Mucosa of rectum (tissue), 2 donors: ENCODE data around the gene LINC01488.
A peak's percentile ranks its signal among the peaks of the same experiment; 100 is the strongest.

ENCODE experiments used
- H3K27ac ChIP-seq, 2 donors: one replicate each; pipeline ENCODE4 v1.7.0; 2013; ENCODE audit warnings: inconsistent platforms in 2 of 2, low read depth in 2 of 2, low read length in 2 of 2
- H3K27me3 ChIP-seq, 2 donors: one replicate each; pipeline ENCODE4 v1.7.0; 2013; ENCODE audit warnings: low read length in 2 of 2; ENCODE audit not compliant: control insufficient read depth in 2 of 2, insufficient read depth in 2 of 2
- H3K36me3 ChIP-seq, 2 donors: one replicate each; pipeline ENCODE4 v1.7.0; 2013; ENCODE audit warnings: low read length in 2 of 2; ENCODE audit not compliant: control insufficient read depth in 2 of 2, insufficient read depth in 2 of 2
- H3K4me1 ChIP-seq, 2 donors: one replicate each; pipeline ENCODE4 v1.7.0; 2013; ENCODE audit warnings: low read length in 2 of 2, mild to moderate bottlenecking in 1 of 2; ENCODE audit not compliant: control insufficient read depth in 2 of 2, insufficient read depth in 2 of 2
- H3K4me3 ChIP-seq, 2 donors: one replicate each; pipeline ENCODE4 v1.7.0; 2013; ENCODE audit warnings: low read length in 2 of 2
- H3K9ac ChIP-seq, 2 donors: one replicate each; pipeline ENCODE4 v1.7.0; 2013; ENCODE audit warnings: low read length in 2 of 2, low read depth in 1 of 2, mild to moderate bottlenecking in 1 of 2
- H3K9me3 ChIP-seq, 2 donors: one replicate each; pipeline ENCODE4 v1.7.0; 2013; ENCODE audit warnings: low read length in 2 of 2; ENCODE audit not compliant: control insufficient read depth in 2 of 2
- donor health status: healthy.
- donor health status: Normal muscosa, but diverticular disease.

LINC01488 gene

DNA sequence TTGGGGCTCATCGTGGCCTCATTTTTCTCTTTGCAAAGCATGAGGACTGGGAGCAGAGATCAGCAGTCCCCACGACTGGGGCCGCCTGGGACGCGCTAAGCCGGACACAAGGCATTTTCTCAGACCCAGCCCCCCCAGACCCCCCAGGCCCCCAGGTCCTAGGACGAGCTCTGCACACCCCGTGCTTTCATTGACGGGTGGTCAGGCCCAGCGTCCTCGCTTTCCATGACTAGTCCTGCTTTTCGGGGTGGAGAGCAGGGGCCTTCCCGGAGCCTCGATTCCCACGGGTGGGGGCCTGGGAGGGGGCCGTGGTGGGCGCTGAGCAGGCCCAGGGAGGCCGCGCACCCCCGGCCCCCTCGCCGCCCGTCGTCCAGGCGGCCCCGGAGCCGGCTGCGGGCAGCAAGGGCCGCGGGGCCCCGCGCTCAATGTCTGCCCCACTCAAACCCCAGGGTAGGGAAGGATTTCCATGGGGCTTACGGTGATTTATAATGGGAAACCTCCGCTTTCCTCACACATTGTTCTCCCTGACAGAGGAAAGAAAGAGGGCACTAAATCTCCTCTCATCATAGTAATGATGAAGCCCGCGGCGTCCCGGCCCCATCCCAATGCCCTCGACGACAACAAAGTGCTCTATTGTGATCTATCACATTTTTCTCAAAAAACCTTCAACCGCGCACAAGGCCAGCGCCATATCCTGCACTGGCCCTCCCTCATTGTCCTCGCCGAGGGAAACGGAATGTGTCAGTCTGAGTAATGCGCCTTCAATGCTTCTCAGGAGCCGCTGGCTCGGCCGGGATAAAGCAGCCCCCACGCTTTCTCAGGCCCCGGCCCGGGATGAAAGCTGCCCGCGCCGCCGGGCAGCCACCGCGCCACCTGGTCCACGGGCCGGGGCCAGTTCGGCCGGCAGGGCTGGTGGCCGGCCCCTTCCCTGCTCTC lies 10.4 kb upstream of the LINC01488 start:
- H3K36me3 ChIP-seq = peaks cover 0 to 7% of the 10 kb centered on the region in 2 donors
- H3K27ac ChIP-seq = peak overlapping the region; percentile 48 to 67
- H3K9ac ChIP-seq = peak overlapping the region; percentile 41 to 49
- H3K27me3 ChIP-seq = no peaks in the 10 kb centered on the region
- H3K9me3 ChIP-seq = no peaks in the 10 kb centered on the region
- H3K4me1 ChIP-seq = peaks cover 12 to 18% of the 10 kb centered on the region in 2 donors
- H3K4me3 ChIP-seq = no peak overlapping the region

DNA sequence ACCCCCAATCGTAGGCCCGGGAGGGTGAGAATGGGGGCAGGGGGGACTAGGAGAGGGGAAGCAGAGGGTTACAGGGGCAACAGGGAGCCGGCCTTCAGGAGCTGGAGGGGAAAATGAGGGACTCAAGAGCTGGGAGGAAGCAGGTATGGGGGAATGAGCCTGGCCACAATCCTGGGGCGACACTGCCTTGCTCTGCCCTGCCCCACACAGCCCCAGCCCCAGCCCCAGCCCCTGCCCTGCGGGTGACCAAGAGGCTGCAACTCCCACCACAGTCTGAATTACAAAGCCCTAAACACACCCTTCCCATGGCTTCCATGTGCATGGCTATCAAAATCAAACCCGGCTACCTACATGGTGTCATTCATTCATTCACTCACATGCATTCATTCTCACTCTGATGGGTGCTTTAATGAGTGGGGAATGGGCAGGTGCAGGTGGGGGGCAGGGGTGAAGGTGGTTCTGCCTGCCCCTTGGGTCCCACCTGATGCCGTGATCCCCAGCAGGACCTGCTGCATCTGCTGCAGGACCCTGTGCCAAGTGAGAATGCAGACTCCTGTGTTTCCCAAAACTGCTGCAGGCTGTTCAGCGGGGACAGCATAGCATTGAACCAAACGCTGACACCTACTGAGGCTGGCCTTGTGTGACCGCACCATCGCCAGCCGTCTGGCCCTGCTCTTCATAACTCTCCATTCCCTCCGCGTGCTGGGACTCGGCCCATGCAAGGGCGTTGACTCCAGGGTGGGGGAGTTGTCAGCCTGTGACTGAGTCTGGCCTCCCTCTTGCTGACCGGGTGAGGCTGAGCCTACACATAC lies 9.5 kb upstream of the LINC01488 start:
- Histone ChIP-seq H3K4me3 (no peak overlapping the region), H3K36me3 (peaks cover 2 to 7% of the 10 kb centered on the region in 2 donors), H3K27ac (no peak overlapping the region), H3K27me3 (no peaks in the 10 kb centered on the region), H3K4me1 (peaks cover 12 to 17% of the 10 kb centered on the region in 2 donors), H3K9ac (no peak overlapping the region), H3K9me3 (no peaks in the 10 kb centered on the region)

DNA sequence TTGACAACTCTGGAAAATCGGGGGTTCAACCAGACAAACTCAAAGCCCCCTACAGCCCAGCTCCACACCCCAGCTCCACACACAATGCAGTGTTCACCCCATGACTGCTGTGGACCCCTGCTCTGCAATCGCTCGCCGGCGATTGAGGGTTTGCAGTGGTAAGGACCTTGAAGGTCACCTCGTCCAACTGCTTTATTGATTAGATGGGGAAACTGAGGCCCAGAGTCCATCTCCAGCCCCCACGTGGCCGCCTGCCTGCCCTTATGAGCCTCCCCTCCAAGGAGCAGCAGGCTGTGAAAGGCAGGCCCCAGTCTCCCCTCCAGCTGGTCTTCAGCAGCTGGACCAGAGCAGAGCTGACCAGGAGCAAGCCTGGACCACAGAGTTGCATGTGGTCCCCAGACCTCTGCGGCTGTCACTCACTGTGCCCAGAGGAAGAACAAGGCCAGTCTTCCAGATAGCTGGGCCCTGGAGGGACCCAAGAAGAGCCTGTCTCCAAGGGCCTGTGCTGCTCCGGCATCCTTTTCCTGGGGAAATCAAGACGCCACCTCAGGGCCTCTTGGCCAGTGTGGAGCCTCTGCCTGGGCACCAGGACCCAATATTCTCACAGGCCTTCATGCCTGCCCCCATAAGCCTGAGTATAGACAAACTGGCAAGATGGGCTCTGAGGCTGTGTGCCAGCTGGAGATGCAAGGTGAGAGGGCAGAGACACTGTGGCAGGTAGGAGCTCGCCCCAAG lies 8.8 kb upstream of the LINC01488 start:
- Histone ChIP-seq H3K9me3 (no peaks in the 10 kb centered on the region), H3K4me3 (no peak overlapping the region), H3K27me3 (no peaks in the 10 kb centered on the region), H3K9ac (no peak overlapping the region), H3K4me1 (peaks cover 20 to 23% of the 10 kb centered on the region in 2 donors), H3K36me3 (peaks cover 5 to 7% of the 10 kb centered on the region in 2 donors), H3K27ac (no peak overlapping the region)

DNA sequence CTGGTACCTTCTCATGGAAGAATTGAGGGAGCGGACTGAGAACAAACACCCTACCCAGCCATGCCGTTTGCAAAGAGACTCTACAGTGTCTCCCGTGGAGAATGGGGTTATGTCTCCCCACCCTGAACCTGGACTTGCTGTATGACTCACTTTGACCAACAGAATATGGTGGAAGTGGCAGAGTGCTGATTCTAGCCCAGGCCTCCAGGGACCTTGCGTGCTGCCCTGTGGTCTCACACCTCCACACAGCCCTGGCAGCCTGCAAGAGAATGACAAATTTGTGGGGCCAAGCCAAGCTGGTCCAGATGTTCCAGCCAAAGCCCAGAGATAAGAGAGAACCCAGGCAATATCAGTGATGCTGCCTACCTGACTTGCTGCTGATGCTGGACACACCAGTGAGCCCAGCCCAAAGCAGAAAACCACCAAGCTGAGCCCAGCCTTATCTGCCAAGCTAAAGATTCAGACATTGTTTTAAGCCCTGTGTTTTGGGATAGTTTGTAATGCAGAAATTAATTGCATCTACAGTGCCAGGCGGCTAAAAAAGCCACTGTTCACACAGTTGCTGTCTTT lies 8.1 kb upstream of the LINC01488 start:
- H3K9ac ChIP-seq = no peak overlapping the region
- H3K4me1 ChIP-seq = peaks cover 26 to 30% of the 10 kb centered on the region in 2 donors
- no peaks in the 10 kb centered on the region for H3K9me3 ChIP-seq
- H3K27ac ChIP-seq = no peak overlapping the region
- no peaks in the 10 kb centered on the region for H3K27me3 ChIP-seq
- H3K36me3 ChIP-seq = peaks cover 5 to 7% of the 10 kb centered on the region in 2 donors
- H3K4me3 ChIP-seq = no peak overlapping the region

DNA sequence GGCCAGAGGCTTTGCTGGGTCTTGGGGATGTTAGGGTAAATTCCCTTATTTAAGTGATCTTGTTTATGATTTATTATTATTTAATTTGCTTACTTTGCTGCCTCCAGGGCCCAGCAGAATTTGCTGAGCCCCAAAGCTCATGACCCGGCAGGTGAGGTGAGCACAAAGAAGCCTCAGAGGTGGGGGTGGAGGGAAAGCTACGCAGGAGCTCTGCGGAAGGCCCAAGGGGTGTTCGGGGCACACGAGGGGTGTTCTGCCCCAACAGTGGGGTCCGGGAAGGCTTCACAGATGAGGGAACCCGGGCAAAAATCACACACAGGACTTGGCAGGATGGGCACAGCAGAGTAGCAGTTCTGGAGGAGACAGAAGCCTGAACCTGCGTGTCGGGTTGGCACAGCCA lies 6.7 kb upstream of the LINC01488 start:
- H3K9ac ChIP-seq = no peak overlapping the region
- no peak overlapping the region for H3K27ac ChIP-seq
- peaks cover 25 to 33% of the 10 kb centered on the region in 2 donors for H3K4me1 ChIP-seq
- H3K36me3 ChIP-seq = peaks cover 5 to 7% of the 10 kb centered on the region in 2 donors
- no peak overlapping the region for H3K4me3 ChIP-seq
- H3K9me3 ChIP-seq = no peaks in the 10 kb centered on the region
- H3K27me3 ChIP-seq = no peaks in the 10 kb centered on the region

DNA sequence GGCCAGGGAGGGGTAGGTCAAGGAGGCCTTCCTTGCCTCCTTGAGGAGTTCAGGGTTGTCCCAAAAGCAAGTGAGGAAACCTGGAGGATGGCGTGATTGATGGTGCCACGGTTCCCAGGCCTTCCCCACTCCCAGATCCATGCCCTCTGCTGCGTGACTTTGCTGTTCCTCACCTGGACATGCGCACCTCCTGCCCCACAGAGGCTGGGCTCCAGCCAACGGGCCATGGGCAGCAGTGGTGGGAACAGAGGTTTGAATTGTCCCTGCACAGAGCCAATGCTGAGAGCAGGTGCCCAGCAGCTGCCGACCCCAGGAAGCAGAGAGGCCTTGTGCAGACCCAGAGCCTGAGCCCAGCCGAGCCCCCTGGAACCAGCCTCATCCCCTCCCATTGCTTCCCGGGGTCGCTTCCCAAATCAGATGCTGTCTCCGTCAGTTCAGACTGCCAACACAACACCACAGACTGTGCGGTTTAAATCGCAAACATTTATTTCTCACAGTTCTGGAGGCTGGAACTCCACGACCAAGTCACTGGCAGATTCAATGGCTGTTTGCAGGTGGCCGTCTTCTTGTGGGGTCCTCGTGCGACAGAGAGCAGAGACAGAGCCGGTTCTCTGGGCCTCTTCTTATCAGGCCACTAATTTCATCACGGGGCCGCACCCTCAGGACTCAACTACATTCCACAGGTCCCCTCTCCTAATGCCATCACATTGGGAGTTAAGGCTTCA lies 6.2 kb upstream of the LINC01488 start:
- peaks cover 5 to 7% of the 10 kb centered on the region in 2 donors for H3K36me3 ChIP-seq
- H3K27ac ChIP-seq = no peak overlapping the region
- H3K4me3 ChIP-seq = no peak overlapping the region
- peaks cover 26 to 31% of the 10 kb centered on the region in 2 donors for H3K4me1 ChIP-seq
- no peaks in the 10 kb centered on the region for H3K27me3 ChIP-seq
- H3K9ac ChIP-seq = no peak overlapping the region
- H3K9me3 ChIP-seq = no peaks in the 10 kb centered on the region

DNA sequence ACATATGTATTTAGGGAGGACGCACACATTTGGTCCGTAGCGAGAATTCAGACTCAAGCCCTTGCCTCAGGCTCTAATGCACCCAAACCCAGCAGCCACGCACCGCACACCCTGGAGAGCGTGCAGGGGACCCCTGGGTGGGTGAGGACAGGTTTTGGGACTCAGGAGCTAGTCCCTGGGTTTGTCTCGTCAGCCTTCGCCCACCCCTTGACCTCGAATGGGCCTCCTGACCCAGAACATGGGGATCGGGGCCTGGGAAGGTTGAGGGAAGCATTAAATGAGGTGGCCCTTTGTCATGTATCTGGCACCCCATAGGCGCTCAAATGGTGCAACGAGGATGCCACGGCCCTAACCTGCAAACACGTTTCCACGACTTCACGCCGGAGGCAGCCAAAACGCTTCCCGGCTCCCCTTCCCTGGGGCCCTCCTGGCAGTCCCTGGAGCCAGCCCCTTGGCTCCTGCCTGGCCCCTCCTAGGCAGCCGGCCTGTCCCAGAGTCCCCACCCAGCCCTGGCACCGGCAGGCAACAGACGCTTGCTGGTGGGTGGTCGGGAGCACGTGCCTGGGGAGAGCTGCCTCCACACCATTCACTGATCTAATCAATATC lies 5.5 kb upstream of the LINC01488 start:
- Histone ChIP-seq H3K4me1 (peaks cover 25 to 32% of the 10 kb centered on the region in 2 donors), H3K36me3 (peaks cover 5 to 7% of the 10 kb centered on the region in 2 donors), H3K9me3 (no peaks in the 10 kb centered on the region)

DNA sequence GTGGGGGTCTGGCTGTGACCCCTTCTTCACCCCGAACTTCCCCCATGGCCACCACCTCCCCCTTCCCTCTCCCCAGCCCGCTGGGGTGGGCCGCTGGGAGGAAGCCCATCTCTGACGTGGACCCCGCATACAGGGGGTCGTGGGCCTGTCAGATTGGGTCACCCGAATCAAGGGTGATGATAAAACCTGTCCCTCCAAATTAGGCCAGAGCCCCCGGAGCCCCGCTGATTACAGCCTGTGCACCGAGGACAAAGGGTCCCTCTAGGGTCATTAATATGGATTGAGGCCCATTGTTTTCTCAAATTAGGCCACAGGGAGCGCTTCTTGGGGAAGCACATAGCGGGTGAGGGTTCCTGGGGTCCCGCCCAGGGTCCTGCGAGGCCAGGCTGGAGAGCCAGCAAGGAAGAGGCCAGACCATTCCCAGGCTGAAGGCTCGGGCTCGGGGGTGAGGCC lies 4.9 kb upstream of the LINC01488 start:
- H3K36me3 ChIP-seq = peaks cover 5 to 7% of the 10 kb centered on the region in 2 donors
- H3K4me3 ChIP-seq = no peak overlapping the region
- no peak overlapping the region for H3K27ac ChIP-seq
- H3K9ac ChIP-seq = no peak overlapping the region
- H3K27me3 ChIP-seq = no peaks in the 10 kb centered on the region
- peaks cover 27 to 36% of the 10 kb centered on the region in 2 donors for H3K4me1 ChIP-seq
- no peaks in the 10 kb centered on the region for H3K9me3 ChIP-seq

More for the DNA sequence above, 5.5 kb upstream of the LINC01488 start:
- no peaks in the 10 kb centered on the region for H3K27me3 ChIP-seq
- no peak overlapping the region for H3K9ac ChIP-seq
- no peak overlapping the region for H3K27ac ChIP-seq
- no peak overlapping the region for H3K4me3 ChIP-seq

DNA sequence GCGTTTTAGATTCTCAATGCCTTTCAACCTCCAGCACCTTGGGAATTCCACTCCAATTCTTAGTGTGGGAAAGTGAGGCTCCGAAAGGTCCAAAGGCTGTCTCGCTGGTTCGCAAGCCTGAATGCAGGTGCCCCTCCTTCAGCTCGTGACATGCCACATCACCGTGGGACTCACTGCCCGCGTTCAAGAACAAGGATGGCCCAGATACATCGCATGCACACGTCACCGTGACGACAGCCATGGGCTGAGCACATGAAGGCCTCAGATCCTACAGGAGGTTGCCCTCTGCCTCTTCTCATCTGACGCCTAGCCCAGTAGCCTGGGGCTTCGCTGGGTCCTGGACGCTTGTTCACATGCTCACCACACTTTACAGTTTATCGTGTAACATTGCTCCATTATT lies 4.4 kb upstream of the LINC01488 start:
- peaks cover 27 to 36% of the 10 kb centered on the region in 2 donors for H3K4me1 ChIP-seq
- no peak overlapping the region for H3K27ac ChIP-seq
- H3K9ac ChIP-seq = no peak overlapping the region
- H3K4me3 ChIP-seq = no peak overlapping the region
- H3K9me3 ChIP-seq = no peaks in the 10 kb centered on the region
- H3K36me3 ChIP-seq = peaks cover 5 to 7% of the 10 kb centered on the region in 2 donors
- H3K27me3 ChIP-seq = no peaks in the 10 kb centered on the region
